HG02588 (cell line): ENCODE results near the gene CHCHD3.

ENCODE experiments used
- ATAC-seq: cut with Tn5 transposase; IDR thresholded peaks from one replicate; pipeline ENCODE4 v1.9.1; 2021; ENCODE audit warnings: mild to moderate bottlenecking, moderate library complexity; ENCODE audit not compliant: unreplicated experiment

CHCHD3 gene

DNA sequence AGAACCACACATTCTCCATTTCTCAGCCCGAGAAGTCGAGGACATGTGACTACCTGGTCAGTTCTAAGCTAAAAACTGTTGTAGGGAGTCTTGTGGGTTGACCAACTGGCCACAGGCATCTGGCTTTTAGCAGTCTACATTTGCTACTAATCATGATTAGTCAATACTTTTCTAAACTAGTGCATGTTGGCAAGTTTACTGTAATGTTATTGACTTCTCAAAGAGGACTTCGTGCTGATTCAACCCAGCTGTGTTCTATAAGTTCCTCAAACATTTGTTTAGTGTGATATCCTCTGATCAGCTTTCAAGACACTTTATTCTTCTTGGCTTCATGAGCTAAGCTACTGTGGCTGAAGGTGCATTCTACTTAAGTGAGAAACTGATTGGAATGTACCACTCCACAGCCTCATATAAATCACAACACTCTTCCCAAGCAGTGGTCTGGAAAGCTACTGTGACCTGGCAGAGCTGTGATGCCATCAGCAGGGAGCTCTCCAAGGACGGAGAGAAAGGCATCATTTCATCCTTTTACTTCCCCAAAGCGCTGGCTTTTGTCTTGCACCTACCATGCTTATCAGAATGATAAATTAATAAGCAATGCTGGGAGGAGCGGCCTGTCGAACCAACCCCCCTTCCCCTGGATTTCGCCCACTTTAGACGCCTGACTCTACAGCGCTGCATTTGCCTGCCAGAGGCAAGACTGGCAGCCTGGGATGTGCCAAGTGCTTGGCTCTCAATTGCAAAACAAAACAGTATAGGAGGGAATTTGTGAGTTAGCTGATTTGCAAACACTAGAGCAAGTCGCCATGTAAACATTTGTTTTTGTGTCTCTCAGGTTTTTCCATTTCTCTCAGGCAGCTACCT, 298.9 kb downstream of the CHCHD3 start:
- ATAC-seq: no peak

DNA sequence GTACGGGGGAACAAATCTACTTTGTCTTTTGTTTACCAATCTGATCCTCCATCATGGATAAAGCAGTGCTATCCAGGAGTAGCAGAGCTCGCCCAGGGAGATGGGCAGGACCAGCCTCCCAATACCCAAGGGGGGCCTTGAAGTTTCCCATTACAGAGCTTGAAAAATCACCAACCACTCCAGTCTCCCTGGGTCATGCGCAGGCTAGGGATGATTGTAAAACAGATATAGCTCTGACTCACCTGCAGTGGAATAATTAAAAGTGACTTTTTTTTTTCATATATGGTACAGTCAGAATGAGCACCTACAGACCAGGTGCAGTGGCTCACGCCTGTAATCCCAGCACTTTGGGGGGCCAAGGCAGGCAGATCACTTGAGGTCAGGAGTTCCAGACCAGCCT, 301.1 kb downstream of the CHCHD3 start:
- ATAC-seq: no peak

DNA sequence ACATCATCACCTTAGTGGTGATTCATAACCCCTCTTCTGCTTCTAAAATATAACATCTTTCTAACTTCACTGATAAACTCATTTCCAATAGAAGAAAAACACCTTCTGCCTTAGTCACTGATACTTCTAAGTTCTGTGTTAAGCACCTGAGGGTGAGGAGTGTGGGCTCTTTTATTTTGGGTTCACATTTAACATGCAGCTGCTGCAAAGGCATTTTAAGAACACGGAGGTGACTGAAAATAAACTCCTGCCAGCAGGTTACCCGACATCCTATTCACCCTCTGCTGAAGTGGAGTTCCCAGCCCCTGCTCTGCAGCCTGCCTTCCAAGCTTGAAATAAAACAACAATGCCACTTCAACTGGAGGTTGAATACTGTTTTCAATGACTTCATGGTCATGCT, 302.7 kb downstream of the CHCHD3 start:
- no peak for ATAC-seq

DNA sequence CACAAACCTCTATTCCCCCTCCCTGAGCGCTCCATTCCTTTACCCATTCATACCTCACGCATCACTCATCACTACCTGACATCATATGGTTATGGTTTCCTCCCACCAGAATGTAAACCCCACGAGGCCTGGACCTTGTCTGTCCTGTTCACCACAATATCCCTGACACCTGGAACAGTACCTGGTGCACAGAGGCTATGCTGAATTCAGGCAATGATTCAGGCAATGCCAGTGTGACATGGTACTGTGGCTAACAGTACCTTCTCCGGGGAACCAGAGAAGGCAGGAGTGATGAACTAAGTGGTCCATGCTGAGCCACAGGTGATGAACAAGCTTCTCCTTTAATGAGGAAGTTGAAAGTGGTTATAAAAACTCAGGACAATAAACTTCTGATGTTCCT, 303.1 kb downstream of the CHCHD3 start:
- ATAC-seq: no peak

DNA sequence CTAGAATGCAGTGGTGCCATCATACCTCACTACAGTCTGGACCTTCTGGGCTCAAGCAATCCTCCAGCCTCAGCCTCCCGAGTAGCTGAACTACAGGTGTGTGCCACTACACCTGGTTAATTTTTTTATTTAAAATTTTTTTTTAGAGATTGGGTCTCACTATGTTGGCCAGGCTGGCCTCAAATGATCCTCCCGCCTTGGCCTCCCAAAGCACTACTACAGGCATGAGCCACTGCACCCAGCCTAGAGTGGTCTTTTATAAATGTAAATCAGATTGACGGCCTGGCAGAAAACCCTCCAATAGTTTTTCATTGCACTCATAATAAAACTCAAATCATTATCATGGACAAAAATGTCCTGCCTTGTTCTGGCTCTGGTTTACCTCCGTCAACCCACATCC, 303.9 kb downstream of the CHCHD3 start:
- ATAC-seq: no peak

DNA sequence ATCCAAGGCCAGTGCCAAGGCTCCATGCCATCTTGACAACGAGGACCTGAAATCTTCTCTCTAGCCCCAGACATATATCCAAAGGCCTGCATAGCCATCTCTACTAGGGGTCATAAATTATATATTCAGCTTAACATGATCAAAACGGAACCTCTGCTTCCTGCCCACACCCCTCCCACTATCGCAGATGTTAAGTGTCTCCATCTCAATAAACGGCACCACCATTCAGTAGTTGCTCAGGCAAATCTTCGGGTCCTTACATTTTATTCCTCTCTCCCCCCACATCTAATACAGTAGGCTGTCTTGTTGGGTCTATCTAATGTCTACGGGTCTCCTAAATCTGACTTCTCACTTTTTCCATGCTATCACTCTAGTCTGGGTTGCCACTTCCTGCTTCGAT, 304.5 kb downstream of the CHCHD3 start:
- no peak for ATAC-seq

DNA sequence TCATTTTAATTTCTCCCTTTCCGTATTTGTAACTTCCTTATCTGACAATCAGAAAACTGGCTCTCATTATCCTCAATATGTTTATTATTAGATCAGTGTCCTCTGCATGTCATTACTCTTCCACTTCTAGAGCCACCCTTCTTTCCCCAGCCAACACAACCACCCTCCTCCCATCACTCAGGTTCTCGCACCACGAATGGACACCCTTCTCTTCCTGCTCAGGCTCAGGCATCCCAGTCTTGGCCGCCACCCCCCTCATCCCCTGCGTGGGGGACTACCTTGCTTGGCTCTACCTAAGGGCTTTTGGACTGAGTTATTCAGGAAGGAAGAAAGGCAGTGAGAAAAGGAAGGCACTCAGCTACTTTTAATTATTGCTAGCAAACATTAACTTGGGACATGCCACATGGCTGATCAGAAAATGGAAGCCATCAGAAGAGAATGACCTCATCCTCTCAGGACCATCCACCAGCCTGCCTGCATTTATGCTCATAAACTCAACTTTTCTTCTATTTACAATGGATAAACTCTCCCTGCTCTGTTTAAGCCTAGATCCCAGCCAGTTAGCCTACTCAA, 305.8 kb downstream of the CHCHD3 start:
- no peak for ATAC-seq

DNA sequence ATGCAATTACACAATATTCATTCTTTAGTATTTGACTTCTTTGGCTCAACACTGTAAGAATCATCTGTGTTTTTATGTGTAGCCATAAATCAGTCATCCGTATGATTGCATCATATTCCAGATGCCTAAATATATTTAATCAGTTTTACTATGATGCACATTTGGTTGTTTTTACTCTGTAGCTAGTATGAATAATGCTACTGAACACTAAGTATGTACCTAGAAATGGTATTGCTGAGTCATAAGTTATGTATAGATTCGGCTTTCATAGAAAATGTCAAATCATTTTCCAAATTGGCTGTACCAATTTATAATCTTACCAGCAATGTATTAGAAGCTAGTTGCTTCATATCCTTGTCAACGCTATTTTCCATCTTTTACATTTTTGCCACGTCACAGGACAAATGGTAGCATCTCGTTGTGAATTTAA, 308.3 kb downstream of the CHCHD3 start:
- no peak for ATAC-seq

DNA sequence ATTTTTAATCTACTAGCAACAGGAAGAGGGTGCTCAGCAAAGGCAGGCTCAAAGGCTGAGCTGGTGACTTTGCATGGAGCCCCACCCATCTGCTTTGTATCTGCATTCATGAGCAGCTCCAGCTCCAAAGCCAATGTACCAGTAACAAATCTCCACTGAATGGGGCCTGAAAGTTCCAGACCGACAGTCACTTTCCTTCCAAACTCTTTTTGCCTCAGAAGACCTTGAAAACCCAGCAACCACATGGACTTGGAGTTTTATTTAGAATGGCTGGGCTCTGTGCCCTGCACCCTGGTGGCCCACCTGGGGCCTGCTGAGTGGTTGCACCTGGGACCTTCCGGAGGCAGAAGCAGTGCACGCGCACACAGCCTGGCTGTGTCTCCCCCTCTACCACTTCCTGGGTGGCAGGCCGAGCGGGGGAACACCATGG, 310.6 kb downstream of the CHCHD3 start:
- no peak for ATAC-seq

DNA sequence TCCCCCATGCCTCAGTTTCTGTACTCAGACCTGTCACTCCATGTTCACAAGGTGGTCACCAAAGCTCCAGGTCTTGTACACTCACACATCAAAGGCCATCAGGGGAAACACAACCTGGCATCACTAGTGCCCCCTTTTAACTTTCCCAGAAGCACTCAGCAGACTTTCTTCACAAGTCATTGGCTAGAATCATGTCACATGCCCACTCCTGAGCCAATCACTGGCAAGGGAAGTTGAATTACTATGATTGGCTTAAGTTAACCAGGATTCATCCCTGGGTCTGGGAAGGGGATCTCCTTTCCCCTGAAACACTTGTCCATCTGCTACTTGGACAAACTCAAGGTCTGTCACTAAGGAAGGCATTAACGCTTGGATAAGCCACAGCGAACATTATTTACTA, 311.8 kb downstream of the CHCHD3 start:
- ATAC-seq: no peak

DNA sequence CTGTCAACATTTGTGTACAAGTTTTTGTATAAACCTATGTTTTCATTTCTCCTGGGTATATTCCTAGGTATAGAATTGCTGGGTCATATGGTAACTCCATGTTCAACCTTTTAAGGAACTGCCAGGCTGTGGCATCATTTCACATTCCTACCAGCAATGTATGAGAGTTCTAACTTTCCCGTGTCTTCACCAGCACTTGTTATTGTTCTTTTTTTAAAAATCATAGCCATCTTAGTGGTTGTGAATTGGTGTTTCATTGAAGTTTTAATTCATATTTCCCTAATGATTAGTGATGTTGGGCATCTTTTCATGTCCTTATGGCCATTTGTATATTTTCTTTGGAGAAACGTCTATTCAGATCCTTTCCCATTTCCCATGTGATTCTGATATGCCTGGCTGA, 312.6 kb downstream of the CHCHD3 start:
- no peak for ATAC-seq

DNA sequence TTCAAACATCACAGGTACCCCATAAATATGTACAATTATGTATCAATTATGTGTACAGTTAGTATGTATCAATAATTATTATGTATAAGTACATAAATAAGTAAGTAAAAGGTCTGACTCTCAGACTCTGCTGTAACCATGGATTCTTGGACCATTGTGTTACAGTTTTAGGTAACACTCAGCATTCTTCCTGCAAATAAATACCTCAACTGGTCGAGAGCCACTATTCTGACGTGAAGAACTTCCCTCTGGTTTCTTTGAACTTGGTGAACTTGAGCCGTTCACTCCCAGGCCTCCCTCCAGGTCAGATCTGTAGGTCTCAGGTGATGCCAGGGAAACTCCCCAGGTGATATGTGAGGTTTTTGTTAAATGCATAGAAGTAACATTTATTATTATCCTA, 313.8 kb downstream of the CHCHD3 start:
- ATAC-seq: no peak

DNA sequence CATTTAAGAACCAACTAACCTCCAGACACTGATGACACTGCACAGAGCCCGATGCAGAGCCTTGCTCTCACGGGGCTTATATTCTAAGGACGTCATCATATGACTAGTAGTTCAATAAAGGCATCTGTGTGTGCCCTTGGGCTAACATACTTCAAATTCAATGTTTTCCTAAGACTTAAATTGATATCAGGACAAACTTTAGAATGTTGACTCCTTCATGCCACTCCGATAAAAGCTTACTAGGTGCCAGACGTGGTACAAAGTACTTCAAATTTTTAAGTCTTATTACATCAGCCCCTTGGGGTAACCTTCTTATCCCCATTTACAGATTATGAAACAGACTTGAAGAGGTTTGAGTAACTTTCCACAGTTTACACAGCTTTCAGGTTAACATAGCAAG, 314.5 kb downstream of the CHCHD3 start:
- no peak for ATAC-seq

DNA sequence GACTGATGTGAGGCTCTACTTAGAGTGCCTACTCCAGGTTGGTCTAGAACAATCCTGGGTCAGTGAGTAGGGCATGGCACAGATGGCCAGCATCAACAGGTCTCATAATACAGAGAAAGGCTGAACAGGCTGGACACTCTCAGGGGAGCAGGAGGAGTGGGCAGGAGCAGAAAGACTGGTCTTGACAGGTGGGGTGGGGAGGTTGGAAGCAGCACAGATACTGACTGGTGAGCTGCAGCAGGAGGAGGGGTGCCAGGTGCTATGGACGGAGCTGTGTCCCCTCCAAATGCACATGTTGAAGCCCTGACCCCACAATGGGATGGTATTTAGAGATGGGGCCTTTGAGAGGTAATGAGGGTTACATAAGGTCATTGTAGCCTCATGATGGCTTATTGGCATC, 315.2 kb downstream of the CHCHD3 start:
- ATAC-seq: no peak

DNA sequence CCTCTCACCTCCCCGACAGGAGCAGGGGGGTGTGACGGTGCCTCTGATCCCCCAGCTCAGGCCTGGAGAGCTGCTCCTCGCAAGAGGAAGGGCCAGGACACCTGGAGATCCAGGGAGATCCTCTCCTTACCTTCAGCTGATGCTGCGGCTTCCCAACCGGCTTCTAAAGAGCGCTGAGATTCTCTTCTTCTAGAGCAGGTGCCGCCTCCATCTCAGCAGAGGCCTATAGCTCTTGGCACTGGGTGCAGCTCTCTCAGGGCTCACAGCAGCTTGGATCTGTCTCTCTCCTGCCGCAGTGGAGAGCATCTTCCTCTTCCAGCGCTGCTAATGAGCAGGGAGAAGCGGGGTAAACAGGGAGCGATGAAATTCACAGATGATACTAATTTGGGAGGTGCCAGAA, 316.0 kb downstream of the CHCHD3 start:
- no peak for ATAC-seq

DNA sequence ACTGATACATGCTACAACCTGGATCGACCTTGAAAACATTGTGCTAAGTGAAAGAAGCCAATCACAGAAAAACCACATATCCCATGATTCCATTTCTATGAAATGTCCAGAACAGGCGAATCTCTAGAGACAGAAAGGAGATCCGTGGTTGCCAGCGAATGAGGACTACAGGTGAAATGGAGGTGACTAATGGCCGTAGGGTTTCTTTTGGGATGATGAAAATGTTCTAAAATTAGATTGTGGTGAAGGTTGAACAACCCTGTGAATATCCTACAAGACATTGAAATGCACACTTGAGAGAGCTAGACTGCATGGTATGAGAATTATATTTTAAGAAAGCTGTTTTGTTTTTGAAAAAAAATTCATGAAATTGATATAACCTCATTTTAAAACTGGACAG, 317.1 kb downstream of the CHCHD3 start:
- ATAC-seq: no peak

DNA sequence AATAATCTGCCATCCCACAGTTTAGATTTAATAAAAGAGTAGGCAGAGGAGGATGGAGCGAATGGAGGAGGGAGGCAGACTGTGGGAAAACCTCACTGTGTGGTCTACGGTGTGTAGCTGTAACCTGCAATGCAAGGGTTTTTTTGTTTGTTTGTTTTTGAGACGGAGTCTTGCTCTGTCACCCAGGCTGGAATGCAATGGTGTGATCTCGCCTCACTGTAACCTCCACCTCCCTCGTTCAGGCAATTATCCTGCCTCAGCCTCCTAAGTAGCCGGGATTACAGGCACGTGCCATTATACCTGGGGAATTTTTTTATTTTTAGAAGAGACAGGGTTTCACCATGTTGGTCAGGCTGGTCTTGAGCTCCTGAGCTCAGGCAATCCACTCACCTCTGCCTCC, 321.0 kb downstream of the CHCHD3 start:
- ATAC-seq: no peak

DNA sequence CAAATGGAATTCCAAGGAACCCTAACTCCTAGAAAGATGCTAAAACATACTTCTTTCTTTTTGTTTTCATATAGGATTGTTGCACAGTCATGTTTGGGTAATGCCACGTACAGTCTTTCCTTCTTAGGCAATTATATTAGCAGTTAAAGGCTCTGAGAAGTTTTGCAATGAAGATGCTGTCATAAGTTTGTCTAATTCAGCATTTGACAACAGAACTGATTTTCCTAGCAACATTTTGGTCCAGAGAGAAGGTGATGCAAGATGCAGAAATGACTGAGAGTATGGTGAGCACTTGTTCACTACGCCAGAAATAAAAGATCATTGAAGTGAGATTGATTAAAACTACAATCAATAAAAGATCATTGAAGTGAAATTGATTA, 321.7 kb downstream of the CHCHD3 start:
- ATAC-seq: no peak

DNA sequence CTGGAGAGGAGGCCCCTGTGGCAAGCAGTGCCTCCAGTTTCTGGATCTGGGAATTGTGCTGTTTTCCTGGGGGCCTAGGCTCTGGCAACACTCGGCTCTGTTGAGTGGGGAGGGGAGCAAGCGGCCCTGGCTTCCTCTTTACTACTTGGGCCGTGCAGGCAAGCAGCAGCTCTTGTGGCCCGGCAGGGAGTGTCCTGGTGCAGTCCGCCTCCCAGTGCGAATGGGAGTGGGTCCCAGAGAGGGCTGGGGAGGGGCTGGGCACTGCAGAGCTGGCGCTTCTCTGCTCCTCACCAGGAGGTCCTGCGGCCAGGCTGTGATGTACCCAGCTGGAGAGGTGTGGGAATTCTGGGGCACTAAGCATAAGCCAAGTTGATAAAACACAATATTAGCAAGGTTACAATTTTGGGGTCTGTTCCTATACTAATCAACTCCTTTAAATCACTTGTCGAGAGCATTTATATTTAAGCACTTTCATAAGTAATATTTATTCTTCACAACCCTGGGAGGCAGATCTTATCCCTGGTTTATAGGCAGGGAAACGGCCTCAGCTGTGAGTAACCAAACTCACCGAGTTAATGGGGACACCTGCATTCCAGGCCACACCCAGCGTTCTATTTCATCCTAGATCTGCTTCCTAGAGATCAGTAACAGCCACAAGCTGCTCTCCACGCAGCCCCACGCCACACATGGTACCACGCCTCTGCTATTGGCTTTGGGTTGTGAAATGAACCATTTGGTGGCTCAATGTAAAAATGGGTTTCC, 322.2 kb downstream of the CHCHD3 start:
- no peak for ATAC-seq

DNA sequence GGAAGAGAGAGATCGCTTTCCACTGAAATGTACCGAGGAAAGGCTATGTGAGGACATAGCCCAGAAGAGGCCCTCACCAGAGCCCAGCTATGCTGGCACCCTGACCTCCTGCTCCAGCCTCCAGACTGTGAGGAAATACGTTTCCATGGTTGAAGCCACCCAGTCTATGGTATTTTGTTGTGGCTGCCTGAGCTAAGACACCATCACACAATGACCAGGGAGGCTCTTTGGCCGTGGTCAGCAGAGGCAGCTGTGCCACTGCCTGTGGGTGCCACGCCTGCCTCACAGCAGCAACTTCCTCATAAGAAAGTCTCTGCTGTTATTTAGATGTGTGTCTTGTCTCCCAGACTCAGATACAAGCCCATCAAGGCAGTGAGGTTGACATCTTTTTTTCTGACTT, 322.9 kb downstream of the CHCHD3 start:
- ATAC-seq: no peak

DNA sequence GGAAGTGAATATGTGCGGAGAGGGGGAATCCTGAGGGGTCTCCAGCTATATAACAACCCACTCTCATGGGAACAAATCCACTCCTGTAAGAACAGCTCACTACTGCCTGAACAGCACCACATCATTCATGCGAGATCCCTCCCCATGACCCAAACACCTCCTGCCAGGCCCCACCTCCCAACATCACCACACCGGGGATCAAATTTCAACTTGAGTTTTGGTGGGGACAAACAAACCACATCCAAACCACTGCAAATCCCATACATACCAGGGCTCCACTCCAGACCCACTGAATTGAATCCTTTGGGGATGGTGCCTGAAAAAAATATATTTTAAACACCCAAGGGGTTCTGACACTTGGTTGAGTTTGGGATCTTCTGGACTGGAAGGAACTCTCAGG, 324.1 kb downstream of the CHCHD3 start:
- no peak for ATAC-seq

DNA sequence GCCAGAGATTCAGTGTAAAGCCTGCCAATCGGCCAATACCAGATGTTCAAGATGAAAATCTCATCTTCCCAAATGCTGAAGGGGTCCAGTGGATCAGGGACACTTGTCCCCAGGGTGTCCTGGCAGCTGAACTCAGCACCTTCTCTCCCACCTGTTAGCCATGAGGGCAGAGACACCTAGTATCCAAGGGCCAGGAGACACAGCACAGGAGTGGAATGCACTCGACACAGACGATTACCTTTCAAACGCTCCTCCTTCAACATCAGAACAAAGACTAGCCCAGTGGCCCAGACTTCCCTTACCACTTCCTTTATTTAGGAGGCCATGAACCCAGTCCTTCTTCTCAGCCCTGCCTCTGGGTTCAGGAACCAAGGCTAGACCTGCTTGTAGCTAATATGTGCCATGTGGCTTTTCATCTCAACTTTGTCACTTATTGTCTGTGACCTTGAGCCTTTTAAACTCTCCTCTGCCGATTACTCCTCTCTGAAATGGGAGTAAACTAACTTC, 325.4 kb downstream of the CHCHD3 start:
- ATAC-seq: no peak
